Measurements from ENCODE around the gene LRRC36.
"Not testable (repeated sequence)": the region's sequence is repeated elsewhere in the genome, so short reads cannot be mapped to it uniquely, and the experiment has no call there.

The LRRC36 gene

DNA sequence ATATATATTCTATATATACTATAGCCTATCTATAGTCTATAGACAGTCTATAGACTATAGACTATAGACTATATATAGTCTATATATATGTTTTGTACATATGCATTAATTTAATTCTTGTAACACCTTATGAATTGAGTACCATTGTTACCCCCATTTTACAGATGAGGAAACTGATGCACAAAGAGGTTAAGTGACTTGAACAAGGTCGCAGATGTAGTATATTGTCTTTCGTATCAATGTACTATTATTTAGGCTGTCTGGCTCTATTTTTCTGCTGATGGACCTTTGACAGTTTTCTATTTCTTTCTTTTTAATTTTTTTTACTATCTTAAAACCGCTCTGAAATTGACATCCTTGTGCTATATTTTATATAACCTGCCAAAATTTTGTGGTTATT lies 14.6 kb downstream of the LRRC36 start:
- no peak for DNase-seq (ENCODE audit: low read depth in 1 of 2, low spot score in 1 of 2)

DNA sequence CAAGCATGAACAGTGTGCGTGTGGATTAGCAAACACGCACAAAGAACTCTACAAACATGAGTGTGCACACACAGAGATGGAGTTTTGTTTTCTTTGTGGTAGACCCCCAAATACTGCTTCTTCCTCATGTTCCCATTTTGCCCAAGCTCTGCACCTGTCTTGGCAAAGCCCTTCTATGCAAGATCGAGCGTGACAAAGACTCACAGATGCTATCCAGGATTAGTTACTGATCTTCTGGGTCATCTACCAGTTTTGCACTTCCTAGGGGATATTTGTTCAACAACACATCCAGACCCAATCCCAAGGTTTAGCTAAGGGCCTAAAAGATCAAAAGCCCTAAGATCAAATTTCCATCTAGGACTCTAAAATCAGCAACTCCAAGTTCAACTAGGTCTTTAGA lies 16.0 kb downstream of the LRRC36 start:
- DNase-seq (ENCODE audit: low read depth in 1 of 2, low spot score in 1 of 2), result no peak

DNA sequence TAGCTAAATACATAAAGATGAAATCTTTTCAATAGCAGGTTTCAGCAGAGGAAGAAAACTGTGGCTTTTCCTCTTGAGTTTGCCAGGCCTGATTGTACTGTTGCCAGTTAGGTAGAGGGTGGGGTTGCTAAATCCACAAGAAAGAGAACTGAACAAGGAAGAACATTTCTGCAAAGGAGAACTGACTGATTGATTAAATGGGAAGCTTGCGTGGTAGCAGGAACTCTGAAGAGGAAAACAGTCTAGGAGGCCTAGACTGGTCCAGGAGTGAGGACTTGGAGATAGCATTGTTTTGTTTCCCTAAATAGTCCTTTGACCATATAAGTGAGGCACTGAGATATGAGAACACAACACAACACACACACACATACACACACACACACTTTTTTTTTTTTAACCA lies 18.8 kb downstream of the LRRC36 start:
- DNase-seq (ENCODE audit: low read depth in 1 of 2, low spot score in 1 of 2), result no peak

DNA sequence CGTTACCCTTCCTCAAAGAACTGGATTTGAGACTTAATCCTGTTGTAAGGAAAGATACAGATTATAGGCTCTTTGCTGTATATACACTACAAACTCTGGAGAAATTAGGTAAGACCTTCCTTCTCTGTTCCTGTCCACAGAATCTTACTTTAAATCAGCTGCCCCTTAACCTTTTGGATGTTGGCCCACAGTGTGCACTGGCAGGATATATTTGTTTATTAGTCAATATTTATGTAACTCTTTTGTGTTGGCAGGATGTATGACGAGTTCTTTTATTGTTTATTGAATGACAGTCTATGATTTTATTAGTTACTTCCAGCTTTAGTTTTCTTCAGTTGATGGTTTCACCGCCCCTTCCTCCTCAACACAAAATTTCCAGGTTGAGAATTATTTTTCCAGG lies 19.7 kb downstream of the LRRC36 start:
- DNase-seq (ENCODE audit: low read depth in 1 of 2, low spot score in 1 of 2), result no peak

DNA sequence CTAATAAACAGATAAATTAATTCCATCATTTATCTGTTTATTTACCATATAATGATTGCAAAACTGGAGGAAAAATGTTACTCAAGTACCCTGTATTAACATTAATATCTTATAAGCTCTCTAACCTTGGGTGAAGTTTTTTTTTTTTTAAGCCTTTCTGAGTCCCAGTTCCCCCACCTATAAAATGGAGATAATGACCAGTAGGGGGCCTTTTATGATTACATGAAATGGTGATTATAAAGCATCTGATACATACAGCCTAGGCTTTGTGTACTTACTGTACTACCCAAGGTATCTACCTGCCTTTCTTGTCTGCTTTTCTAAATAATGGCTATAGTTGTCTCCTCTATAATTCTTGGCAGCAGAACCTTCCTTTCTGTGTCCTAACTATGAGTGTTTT lies 22.6 kb downstream of the LRRC36 start:
- DNase-seq (ENCODE audit: low read depth in 1 of 2, low spot score in 1 of 2), result no peak

DNA sequence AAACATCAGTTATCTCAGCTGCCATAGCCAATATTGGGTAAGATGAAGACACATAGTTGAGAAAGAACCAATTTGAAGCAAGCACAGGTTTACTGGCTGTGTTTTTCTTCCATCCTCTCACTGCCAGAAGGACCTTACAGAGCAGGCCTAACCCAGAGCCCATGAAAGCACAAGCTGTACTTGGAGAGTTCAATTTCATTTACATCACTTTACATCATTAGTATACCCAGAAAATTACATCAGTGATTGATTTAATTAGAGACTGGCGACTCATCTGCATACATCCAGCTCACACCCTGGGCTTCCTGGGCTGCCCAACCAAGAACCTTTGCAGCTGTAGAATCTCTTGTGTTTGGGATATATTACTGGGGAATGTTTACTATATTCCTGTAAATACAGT lies 23.7 kb downstream of the LRRC36 start:
- DNase-seq (ENCODE audit: low read depth in 1 of 2, low spot score in 1 of 2), result no peak

DNA sequence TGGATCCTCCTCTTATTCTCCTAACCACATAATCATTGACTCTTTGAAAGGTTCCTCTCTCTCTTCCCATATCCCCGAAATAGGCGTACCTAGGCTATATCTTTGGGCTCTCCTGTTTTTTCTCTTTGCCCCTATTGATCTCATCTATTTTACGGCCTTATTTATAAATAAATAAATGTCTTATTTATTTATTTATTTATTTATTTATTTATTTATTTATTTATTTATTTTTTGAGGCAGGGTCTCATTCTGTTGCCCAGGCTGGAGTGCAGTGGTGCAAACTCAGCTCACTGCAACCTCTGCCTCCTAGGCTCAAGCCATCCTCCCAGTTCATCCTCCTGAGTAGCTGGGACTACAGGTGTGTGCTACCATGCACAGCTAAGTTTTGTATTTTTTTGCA lies 25.8 kb downstream of the LRRC36 start:
- DNase-seq (ENCODE audit: low read depth in 1 of 2, low spot score in 1 of 2), result not testable (repeated sequence)

DNA sequence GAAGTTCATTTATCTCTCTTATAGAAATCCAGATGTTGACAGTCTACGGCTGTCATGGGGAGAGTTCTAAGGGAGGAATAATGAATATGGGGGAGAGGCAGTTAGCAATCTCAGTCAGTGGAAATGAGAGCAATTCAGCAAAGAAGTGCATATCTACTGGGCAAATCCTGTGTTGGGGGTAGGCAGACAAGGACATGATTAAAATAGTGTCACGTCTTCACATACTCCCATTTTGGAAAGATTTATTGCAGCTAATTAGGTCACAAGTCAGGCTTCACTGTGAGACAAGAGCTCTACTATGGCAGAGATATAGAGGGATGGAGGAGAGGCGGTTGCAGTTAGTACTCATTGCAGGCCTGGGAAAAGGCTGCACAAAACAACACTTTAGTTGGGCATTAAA lies 29.8 kb downstream of the LRRC36 start:
- no peak for DNase-seq (ENCODE audit: low read depth in 1 of 2, low spot score in 1 of 2)

DNA sequence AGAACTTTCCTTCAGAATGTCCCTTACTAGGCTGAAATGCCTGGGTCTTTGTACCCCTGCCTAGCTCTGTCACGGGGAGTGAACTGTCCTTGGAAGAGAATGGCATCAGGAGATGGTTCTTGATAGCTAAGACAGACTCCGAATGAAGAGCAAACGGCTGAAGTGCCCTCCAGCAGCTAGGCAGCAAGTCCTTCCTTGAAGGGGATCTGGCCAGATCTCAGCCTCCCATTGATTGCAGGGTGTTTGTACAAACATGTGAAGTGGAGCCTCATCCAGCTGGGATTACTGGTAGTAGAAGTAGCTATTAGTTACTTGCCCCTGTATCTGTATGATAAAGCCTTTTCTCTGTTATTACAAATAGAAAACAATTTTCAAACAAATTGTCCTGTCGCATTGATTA lies 30.9 kb downstream of the LRRC36 start:
- no peak for DNase-seq (ENCODE audit: low read depth in 1 of 2, low spot score in 1 of 2)

DNA sequence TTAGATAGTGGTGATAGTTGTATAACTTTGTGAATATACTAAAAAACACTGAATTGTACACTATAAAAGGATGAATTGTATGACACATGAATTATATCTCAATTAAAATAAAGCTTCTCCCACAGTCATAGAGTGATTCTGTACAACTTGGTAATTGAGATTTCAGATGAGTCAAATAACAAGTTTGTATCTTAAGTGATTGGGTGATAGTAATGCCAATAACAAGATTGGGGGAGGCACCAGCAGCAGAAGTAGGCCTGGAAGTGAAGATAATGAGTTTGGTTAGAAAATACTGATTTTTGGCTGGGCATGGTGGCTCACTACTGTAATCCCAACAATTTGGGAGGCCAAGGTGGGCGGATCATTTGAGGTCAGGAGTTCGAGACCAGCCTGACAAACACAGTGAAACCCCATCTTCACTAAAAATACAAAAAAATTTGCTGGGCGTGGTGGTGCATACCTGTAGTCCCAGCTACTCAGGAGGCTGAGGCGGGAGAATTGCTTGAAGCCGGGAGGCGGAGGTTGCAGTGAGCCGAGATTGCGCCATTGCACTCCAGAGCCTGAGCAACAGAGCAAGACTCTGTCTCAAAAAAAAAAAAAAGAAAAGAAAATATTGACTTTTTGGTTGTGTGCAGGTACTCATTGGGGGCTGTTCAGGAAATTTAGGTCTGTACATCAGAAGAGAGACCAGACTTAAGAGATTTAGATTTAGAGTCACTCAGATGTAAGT lies 33.1 kb downstream of the LRRC36 start:
- not testable (repeated sequence) for DNase-seq (ENCODE audit: low read depth in 1 of 2, low spot score in 1 of 2)

DNA sequence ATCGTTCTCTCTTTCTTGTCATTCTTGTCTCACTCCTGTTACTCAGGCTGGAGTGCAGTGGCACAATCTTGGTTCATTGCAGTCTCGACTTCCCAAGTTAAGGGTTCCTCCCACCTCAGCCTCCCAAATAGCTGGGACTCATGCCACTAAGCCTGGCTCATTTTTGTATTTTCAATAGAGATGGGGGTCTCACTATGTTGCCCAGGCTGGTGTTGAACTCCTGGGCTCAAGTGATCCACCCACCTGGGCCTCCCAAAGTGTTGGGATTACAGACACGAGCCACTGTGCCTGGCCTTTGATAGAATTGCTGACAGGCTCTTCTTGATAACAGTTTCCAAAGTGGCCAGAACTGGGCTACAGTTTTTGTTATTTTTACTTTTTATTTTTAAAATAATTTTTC lies 34.4 kb downstream of the LRRC36 start:
- DNase-seq (ENCODE audit: low read depth in 1 of 2, low spot score in 1 of 2), result no peak

DNA sequence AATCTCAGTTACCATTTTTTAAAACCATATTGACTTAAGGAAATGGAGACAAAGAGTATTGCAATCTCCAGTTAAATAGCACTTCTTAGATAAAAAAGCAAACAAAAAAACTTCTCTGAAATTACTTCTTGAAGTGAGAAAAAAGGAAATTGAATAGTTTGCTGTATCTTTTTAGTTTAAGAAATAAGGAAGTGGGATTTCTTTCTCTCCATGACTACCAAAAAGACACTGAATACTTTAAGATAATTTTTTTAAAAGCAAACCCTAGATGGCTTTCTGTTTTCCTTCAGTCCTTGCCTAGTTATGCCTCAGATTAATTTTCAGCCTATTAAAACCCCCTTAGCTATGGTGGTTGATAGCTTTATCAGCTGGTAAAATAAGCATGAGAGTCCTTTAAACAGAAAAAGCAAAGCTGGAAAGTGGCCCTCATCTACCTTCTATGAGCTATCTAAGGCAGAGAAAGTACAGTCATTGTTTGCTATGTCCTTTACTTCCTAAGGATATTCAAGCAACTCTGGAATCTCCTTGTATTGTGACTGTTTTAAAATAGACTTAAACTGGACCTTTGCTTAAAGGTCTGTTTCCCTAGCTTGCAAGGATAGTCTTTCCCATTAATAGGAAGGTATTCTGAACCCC lies 38.1 kb downstream of the LRRC36 start:
- DNase-seq (ENCODE audit: low read depth in 1 of 2, low spot score in 1 of 2), result no peak

DNA sequence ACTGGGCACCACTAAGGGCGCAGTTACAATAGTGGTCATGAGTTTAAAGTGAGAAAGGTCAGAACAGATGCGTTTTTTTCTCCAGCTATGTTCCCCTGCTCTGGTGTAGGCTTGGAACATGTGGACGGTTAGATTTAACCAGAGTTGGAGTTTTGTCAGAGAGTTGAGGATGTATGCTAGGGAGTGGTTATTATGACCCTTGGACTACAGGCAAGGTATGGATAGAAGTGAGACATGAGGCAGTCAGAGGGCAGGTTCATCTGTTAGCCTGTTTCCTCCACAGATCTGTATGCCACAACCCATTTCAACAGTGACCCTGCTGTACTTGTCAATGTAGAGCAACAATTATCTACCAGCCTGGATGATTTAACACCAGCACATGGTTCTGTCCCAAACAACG lies 44.0 kb downstream of the LRRC36 start:
- DNase-seq (ENCODE audit: low read depth in 1 of 2, low spot score in 1 of 2), result no peak

DNA sequence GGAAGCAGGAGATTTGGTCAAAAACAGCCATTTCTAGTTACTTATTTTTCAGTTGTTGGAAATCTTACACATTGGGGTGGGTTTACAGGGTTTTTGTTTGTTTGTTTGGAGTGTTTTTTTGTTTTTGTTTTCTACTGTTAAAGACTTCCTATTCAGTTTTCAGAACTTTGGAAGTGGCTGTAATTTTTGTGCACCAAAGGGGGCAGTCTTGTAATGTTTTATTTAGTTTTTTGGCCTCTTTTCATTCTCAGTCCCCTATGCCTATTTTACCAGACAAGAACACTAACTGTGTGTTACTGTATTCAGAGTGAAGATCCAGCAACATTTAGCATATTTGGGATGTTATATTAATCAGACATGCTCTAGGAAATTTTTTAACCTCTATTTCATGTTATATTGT lies 46.0 kb downstream of the LRRC36 start:
- DNase-seq (ENCODE audit: low read depth in 1 of 2, low spot score in 1 of 2), result no peak

DNA sequence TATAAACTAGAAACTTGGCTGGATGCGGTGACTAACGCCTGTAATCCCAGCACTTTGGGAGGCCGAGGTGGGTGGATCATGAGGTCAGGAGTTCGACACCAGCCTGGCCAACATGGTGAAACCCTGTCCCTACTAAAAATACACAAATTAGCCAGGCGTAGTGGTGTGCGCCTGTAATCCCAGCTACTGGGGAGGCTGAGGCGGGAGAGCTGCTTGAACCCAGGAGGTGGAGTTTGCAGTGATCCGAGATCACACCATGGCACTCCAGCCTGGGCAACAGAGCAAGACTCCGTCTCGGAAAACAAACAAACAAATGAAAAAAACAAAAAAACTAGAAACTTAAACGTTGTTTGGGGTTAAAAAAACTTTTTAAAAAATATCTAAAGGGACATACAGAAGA lies 49.4 kb downstream of the LRRC36 start:
- not testable (repeated sequence) for DNase-seq (ENCODE audit: low read depth in 1 of 2, low spot score in 1 of 2)

DNA sequence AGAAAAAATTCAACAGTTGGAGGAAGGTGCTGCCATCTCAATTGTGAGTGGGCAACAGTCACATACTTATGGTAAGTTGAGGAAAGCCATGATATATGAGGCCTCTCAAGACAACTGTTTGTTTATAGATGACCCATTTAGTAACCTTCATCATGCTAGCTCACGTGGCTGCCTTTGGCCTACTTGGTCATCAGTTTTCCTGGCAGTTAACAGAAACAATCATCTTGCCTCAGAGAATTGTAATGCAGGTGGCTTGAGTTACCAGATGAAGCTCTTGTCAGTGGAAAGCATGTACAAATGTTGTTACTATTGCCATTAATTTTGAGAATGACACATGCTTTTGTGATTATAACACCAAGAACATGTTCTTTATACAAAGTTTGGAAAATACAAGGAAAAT lies 52.0 kb downstream of the LRRC36 start:
- no peak for DNase-seq (ENCODE audit: low read depth in 1 of 2, low spot score in 1 of 2)

DNA sequence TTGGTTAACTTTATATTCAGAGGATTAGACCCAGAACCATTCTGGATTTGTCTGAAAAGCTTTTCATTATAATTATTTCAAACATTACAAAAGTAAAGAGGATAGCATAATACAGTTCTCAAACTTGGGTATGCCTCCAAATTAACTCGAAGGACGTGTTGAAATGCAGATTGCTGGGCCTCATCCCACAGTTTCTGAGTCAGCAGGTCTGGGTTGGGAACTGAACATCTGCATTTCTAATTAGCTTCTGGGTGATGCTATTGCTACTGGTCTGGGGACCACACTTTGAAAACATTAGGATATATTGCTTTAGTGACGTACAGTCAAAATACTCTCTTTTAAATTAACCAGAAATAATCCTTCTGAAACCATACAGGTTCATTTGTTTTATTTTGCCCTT lies 56.7 kb downstream of the LRRC36 start:
- no peak for DNase-seq (ENCODE audit: low read depth in 1 of 2, low spot score in 1 of 2)

DNA sequence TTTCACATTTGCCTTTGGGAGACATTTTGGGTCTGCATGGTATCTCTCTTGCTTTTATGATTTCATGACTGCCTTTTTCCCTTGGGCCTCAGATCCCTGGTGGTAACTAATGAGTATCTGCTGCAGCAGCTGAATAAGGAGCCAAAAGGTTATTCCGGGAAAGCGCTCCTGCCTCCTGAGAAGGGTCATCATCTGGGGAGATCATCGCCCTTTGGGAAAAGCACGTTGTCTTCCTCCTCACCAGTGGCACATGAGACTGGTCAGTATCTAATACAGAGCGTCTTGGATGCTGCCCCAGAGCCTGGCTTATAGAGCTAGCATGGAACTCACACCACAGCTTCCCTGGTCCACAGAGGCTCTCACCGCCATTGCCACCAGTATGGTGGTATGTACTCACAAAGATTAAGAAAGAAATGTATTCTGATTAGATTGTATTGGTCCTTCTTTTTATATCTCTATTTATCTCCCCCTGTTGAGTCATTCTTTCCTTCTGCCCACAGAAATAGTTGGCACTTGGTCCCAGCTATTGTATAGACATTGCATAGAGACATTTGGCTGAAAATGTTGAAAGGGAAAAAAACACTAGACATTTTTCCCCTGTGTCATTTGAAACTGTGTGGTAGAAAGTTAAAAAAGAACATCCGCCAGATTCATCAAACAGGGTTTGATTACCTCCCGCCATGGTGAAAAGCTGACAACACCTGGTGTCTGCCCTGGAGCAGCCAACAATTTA lies 58.3 kb downstream of the LRRC36 start:
- no peak for DNase-seq (ENCODE audit: low read depth in 1 of 2, low spot score in 1 of 2)

DNA sequence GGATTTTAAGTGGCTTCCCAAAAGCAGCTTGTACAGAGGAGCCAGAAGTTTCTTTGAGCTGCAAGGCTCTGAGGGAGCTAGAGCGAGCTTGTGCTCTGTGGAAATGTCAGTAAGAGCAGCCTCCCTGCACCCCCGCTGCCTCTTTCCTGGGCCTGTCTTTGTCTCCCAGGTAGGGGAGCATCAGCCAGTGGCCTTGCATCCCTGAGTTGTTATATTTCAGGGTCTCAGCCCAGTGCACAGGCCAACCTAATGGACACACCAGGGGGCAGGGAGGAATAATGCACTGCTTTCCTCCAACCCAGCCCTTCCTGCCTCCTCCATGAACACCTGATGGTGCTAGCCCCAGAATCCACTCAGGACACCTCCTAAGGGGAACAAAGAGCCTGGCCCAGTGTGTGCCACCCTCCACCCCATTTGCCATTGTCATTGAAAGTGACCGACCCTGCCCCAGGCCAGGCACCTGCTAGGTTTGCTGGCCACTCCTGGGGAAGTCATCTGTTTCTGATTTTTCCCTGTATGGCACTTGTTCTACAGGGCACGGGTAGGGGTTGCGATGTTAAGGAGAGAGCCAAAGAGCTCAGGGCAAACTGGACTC lies 60.3 kb downstream of the LRRC36 start:
- DNase-seq (ENCODE audit: low read depth in 1 of 2, low spot score in 1 of 2), result no peak

DNA sequence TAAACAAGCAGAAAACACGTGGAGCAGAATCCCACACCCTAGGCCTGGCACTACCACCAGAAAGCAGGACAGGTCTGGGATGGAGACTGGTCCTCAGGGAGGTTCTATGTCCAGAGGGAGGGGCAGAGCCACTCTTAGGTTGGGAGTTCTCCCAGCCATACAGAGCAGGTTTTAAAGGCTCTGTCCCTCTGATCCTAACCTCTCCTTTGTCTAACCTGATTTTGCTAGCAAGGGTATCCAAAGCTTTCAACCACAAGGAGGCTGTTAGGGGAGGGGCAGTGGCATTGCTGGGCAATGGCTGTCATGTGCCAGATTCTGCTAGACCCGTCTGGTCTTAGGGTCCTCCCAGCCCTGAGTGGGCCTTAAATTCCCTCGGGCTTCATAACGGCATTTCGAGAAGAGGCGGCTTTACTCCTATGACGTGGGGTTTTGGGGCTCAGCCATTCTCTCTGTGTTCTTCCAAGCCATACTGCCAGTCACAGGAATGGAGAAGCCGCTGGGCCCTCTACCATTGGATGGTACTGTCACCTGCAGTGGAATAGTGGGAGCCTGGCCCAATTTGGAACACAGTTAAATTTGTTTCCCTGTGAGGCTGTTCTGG lies 61.0 kb downstream of the LRRC36 start:
- DNase-seq (ENCODE audit: low read depth in 1 of 2, low spot score in 1 of 2), result no peak

DNA sequence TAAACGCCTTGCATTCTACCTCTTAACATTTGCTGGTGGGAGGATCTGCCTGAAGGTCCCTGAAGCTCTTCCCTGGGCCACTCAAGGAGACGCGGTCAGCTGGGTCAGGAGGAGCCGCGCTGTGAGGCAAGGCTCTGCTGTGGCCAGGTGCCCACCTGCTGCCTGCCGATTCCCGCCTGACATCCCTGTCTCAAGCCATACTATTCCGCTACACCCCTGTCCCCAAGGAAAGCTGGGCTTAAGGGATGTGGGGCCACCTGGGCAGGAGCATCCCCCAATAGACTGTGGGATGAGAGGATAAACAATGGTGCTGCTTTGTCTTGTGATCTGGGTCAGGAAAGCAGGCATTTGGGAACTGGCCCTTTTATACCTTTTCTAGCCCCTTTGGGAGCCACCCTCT lies 61.6 kb downstream of the LRRC36 start:
- DNase-seq (ENCODE audit: low read depth in 1 of 2, low spot score in 1 of 2), result no peak

DNA sequence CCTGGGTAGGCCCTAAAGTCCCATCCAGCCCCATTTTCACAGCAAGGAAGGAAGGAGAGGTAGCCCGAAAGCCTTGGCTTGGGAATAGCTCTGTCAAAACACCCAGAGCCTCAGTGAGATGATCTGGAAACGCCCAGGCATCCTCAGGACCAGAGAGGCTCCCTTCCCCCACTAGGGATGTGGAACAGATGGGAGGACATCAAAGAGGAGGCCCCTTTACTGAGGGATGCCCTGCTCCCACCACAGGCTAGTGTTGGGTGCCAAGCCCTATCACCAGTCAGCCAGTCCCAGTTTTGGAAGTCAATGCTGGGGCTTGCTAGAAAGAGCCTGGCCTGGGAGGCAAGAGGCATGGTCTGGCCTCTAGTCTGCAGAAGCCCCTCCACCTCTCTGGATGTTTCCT lies 62.0 kb downstream of the LRRC36 start:
- DNase-seq (ENCODE audit: low read depth in 1 of 2, low spot score in 1 of 2), result no peak
